ENCODE measurements around the gene NSF. TPM values are rescaled to one million over a fixed set of nuclear protein-coding genes. Genes with fewer than 3 reads are reported as not detected.

The NSF gene
- total and polyA plus RNA-seq, 10 of the 15 experiments (the other 5 are each of a cell fraction or from before 2014, with no cell fraction given) = 6.8 to 25.6 (median 16.8) TPM

DNA sequence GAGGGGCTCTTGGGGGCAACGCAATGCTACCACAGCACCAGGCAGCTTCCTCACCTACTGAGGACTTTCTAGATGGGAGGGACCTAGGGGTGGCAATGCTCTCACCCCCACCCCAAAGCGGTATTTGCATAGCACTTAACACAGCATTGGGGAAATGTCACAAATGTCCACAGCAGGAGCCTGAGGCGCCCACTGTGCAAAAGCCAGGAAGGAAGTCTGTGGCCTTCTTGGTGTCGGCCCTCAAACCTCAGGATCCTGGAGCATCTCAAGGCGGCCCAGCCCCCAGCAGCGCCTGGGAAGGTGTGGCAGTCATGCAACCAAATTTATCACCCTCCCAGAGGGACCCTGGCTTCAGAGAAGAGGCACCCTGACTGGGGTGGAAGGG, 182.7 kb downstream of the NSF start:
- ChIA-PET RAD21 (ENCODE audit: unreplicated experiment) (no interaction called here), POLR2A (no interaction called here), CTCF (no interaction called here), SMC1A (ENCODE audit: uncharacterized antibody, unreplicated experiment) (no interaction called here)
- FAIRE-seq (no peak), ATAC-seq (no peak), DNase-seq (ENCODE audit: low read depth, low spot score) (no peak)
- H2AFZ ChIP-seq (ENCODE audit: control insufficient read depth, low read depth, low read length) = no peak overlapping the region
- whole genome bisulfite sequencing (ENCODE audit: insufficient coverage, insufficient replicate concordance, low lambda C conversion rate, missing lambda C conversion rate) = 23% methylated on average over 6 of the region's 6 CpGs
- peaks cover 10 to 14% of the 10 kb centered on the region in 2 experiments; a peak in 3 of 4 replicates for H3K27me3 ChIP-seq (replicated peaks in 1 of 2; ENCODE audit: control insufficient read depth in 2 of 2, insufficient read depth in 2 of 2, low read length in 1 of 2)
- no peak overlapping the region for H3K4me2 ChIP-seq (ENCODE audit: control insufficient read depth, insufficient read depth)
- no TSS peak for BruUV-seq (replicated peaks)
- intact Hi-C loops (cut with micrococcal nuclease; ENCODE audit: unreplicated experiment) = loop anchor here (10.0 kb wide), 1 partner anchor 72 kb away; no protein-coding TSS in a partner anchor
- no peaks in the 10 kb centered on the region for H3K36me3 ChIP-seq (ENCODE audit: control insufficient read depth in 2 of 2, insufficient read depth in 2 of 2, low read length in 1 of 2)
- no peak overlapping the region for H3K9ac ChIP-seq (ENCODE audit: control insufficient read depth, insufficient read depth, low read length)
- H3K27ac ChIP-seq (ENCODE audit: control insufficient read depth, insufficient read depth) = no peak overlapping the region
- no peaks in the 10 kb centered on the region for H3K9me3 ChIP-seq (replicated peaks; ENCODE audit: control insufficient read depth, insufficient read depth, low read length)
- no peak overlapping the region for H3K4me3 ChIP-seq
- H3K4me1 ChIP-seq (ENCODE audit: control insufficient read depth, insufficient read depth, low read length) = 0 out of 2 replicates have a peak, but pooled peaks cover 4% of the 10 kb centered on the region
- no peaks in the 10 kb centered on the region for H4K20me1 ChIP-seq (ENCODE audit: control insufficient read depth, insufficient read depth)
- TF ChIP-seq IKZF2 (IDR thresholded peaks at IDR 0.05) (no peak), HDGF (IDR thresholded peaks at IDR 0.05) (no peak), RELA (IDR thresholded peaks at IDR 0.05; ENCODE audit: borderline replicate concordance, partially characterized antibody) (no peak)
- in situ Hi-C loops (cut with MboI) = no loop called here
- H3K79me2 ChIP-seq (ENCODE audit: control insufficient read depth, insufficient read depth, low read length) = no peaks in the 10 kb centered on the region

DNA sequence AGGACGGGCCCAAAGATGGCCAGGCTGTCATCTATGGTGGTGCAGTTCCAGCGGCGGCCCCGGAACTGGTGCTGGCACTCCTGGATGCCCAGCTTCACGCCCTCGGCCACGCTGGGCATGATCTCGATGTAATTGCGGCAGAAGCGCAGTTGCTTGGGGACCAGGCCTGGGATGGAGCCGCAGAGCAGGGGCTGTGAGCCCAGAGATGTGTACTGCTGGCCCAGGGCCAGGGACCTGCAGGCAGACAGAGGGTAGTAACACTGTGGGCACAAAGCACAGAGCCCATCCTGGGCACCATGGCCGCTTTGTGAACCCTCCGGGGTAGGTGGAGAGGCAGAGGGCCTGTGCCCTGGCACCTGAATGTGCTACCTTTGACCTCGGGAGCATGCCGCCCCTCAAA, 183.2 kb downstream of the NSF start:
- H3K27me3 ChIP-seq (replicated peaks in 1 of 2; ENCODE audit: control insufficient read depth in 2 of 2, insufficient read depth in 2 of 2, low read length in 1 of 2) = peaks cover 10 to 14% of the 10 kb centered on the region in 2 experiments; a peak in 3 of 4 replicates
- DNase-seq (ENCODE audit: low read depth, low spot score) (no peak), ATAC-seq (no peak), FAIRE-seq (no peak)
- ChIA-PET RAD21 (ENCODE audit: unreplicated experiment) (no interaction called here), CTCF (no interaction called here), POLR2A (no interaction called here), SMC1A (ENCODE audit: uncharacterized antibody, unreplicated experiment) (no interaction called here)
- no peaks in the 10 kb centered on the region for H4K20me1 ChIP-seq (ENCODE audit: control insufficient read depth, insufficient read depth)
- no peaks in the 10 kb centered on the region for H3K79me2 ChIP-seq (ENCODE audit: control insufficient read depth, insufficient read depth, low read length)
- no peaks in the 10 kb centered on the region for H3K36me3 ChIP-seq (ENCODE audit: control insufficient read depth in 2 of 2, insufficient read depth in 2 of 2, low read length in 1 of 2)
- intact Hi-C loops (cut with micrococcal nuclease; ENCODE audit: unreplicated experiment) (loop anchor here (10.0 kb wide), 1 partner anchor 71 kb away; no protein-coding TSS in a partner anchor), in situ Hi-C loops (cut with MboI) (no loop called here)
- H3K4me1 ChIP-seq (ENCODE audit: control insufficient read depth, insufficient read depth, low read length) = 0 out of 2 replicates have a peak, but pooled peaks cover 4% of the 10 kb centered on the region
- H3K27ac ChIP-seq (ENCODE audit: control insufficient read depth, insufficient read depth) = no peak overlapping the region
- 81% methylated on average over 11 of the region's 15 CpGs for WGBS (ENCODE audit: insufficient coverage, insufficient replicate concordance, low lambda C conversion rate, missing lambda C conversion rate)
- H3K9ac ChIP-seq (ENCODE audit: control insufficient read depth, insufficient read depth, low read length) = no peak overlapping the region
- no peak overlapping the region for H3K4me3 ChIP-seq
- BruUV-seq (replicated peaks) = no TSS peak
- no peak overlapping the region for H2AFZ ChIP-seq (ENCODE audit: control insufficient read depth, low read depth, low read length)
- no peaks in the 10 kb centered on the region for H3K9me3 ChIP-seq (replicated peaks; ENCODE audit: control insufficient read depth, insufficient read depth, low read length)
- no peak overlapping the region for H3K4me2 ChIP-seq (ENCODE audit: control insufficient read depth, insufficient read depth)
- TF ChIP-seq FOXM1 (IDR thresholded peaks at IDR 0.05; ENCODE audit: low read depth, low read length) (no peak), SREBF1 (IDR thresholded peaks at IDR 0.05; ENCODE audit: low read length) (no peak), ETV6 (conservative IDR thresholded peaks at IDR 0.05 in 1 of 2, IDR thresholded peaks at IDR 0.05 in 1 of 2; ENCODE audit: borderline replicate concordance in 1 of 2, low read depth in 1 of 2) (no peak), SPI1 (IDR thresholded peaks at IDR 0.05; ENCODE audit: borderline replicate concordance, insufficient read depth, low read depth, low read length) (no peak), BHLHE40 (IDR thresholded peaks at IDR 0.05; ENCODE audit: borderline replicate concordance in 1 of 2, low read depth in 2 of 2, low read length in 1 of 2) (no peak), POLR2AphosphoS5 (IDR thresholded peaks at IDR 0.05; ENCODE audit: low read length) (no peak), KAT2A (conservative IDR thresholded peaks at IDR 0.05; ENCODE audit: control insufficient read depth, low read depth, low read length) (no peak)
- TF ChIP-seq, protein P1, sequence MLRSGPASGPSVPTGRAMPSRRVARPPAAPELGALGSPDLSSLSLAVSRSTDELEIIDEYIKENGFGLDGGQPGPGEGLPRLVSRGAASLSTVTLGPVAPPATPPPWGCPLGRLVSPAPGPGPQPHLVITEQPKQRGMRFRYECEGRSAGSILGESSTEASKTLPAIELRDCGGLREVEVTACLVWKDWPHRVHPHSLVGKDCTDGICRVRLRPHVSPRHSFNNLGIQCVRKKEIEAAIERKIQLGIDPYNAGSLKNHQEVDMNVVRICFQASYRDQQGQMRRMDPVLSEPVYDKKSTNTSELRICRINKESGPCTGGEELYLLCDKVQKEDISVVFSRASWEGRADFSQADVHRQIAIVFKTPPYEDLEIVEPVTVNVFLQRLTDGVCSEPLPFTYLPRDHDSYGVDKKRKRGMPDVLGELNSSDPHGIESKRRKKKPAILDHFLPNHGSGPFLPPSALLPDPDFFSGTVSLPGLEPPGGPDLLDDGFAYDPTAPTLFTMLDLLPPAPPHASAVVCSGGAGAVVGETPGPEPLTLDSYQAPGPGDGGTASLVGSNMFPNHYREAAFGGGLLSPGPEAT (IDR thresholded peaks at IDR 0.05; ENCODE audit: low read depth) = no peak
- TF ChIP-seq, protein P2, sequence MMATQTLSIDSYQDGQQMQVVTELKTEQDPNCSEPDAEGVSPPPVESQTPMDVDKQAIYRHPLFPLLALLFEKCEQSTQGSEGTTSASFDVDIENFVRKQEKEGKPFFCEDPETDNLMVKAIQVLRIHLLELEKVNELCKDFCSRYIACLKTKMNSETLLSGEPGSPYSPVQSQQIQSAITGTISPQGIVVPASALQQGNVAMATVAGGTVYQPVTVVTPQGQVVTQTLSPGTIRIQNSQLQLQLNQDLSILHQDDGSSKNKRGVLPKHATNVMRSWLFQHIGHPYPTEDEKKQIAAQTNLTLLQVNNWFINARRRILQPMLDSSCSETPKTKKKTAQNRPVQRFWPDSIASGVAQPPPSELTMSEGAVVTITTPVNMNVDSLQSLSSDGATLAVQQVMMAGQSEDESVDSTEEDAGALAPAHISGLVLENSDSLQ (IDR thresholded peaks at IDR 0.05) = no peak
- TF ChIP-seq, protein P3, sequence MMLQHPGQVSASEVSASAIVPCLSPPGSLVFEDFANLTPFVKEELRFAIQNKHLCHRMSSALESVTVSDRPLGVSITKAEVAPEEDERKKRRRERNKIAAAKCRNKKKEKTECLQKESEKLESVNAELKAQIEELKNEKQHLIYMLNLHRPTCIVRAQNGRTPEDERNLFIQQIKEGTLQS (IDR thresholded peaks at IDR 0.05; ENCODE audit: borderline replicate concordance, extremely low read depth, low read depth, low read length) = no peak

Measured in GM12878 (cell line).